ENCODE measurements around the gene PYCR2. TPM values are rescaled to one million over a fixed set of nuclear protein-coding genes. Genes with fewer than 3 reads are reported as not detected.

Gene PYCR2
- total and polyA plus RNA-seq, 2 of the 8 experiments (the other 6 are each of a cell fraction or from before 2014, with no cell fraction given), result 79.3 to 84.6 TPM

GRCh38 chr1:225887030-225887314 is 37.1 kb downstream of the PYCR2 start:
- H4K20me1 ChIP-seq (replicated peaks in 1 of 2; ENCODE audit: control insufficient read depth in 1 of 2, insufficient read depth in 2 of 2, low read length in 2 of 2), result no peaks in the 10 kb centered on the region
- H3K4me2 ChIP-seq (ENCODE audit: insufficient read depth in 1 of 2, low read depth in 2 of 2, low read length in 2 of 2), result peak overlapping the region; percentile 50 to 56; a peak in 2 of 4 replicates
- H2BK12ac ChIP-seq (ENCODE audit: low read depth, low read length), result no peak overlapping the region
- peaks cover 9% of the 10 kb centered on the region; the same call in 1 of the 2 replicates for H3K23me2 ChIP-seq (ENCODE audit: low read depth, low read length)
- no peak overlapping the region for H2AFZ ChIP-seq (ENCODE audit: low read length)
- H4K5ac ChIP-seq (ENCODE audit: insufficient read length, low read depth, low read length), result no peak overlapping the region
- H4K8ac ChIP-seq (ENCODE audit: extremely low read depth, insufficient read depth, low read length), result no peak overlapping the region
- H2BK20ac ChIP-seq (ENCODE audit: low read length), result no peak overlapping the region
- H3K79me1 ChIP-seq (ENCODE audit: low read depth, low read length), result no peaks in the 10 kb centered on the region
- no peak overlapping the region for H3K23ac ChIP-seq (ENCODE audit: insufficient read length)
- H3K27me3 ChIP-seq (replicated peaks in 1 of 4; ENCODE audit: control insufficient read depth in 3 of 4, extremely low read depth in 1 of 4, insufficient read depth in 3 of 4, low read length in 3 of 4), result peaks cover 0 to 24% (median 12%) of the 10 kb centered on the region in 4 experiments; a peak in 5 of 7 replicates
- no peak overlapping the region for H2BK15ac ChIP-seq (ENCODE audit: low read length)
- peaks cover 10 to 34% (median 23%) of the 10 kb centered on the region in 4 experiments for H3K4me1 ChIP-seq (replicated peaks in 1 of 4; ENCODE audit: control insufficient read depth in 3 of 4, insufficient read depth in 4 of 4, low read length in 3 of 4)
- no peak overlapping the region for H3K14ac ChIP-seq (ENCODE audit: insufficient read length)
- no peak overlapping the region for H3K27ac ChIP-seq (ENCODE audit: low read depth, low read length)
- ChIA-PET CTCF (ENCODE audit: partially characterized antibody) (interaction anchor here (0.8 to 21.3 kb wide), 5 partner anchors 9 to 42 kb away, joined by 3 to 406 read pairs (median 6); no protein-coding TSS in a partner anchor), POLR2A (ENCODE audit: partially characterized antibody) (interaction anchor here (0.6 to 2.8 kb wide), 2 partner anchors 12 to 31 kb away, joined by 4 to 7 read pairs; no protein-coding TSS in a partner anchor)
- H3K18ac ChIP-seq (ENCODE audit: extremely low read depth, low read length), result no peak overlapping the region
- TF ChIP-seq SP2 (IDR thresholded peaks at IDR 0.05; ENCODE audit: low read length) (no peak), RAD21 (IDR thresholded peaks at IDR 0.05 in 1 of 2, conservative IDR thresholded peaks at IDR 0.05 in 1 of 2; ENCODE audit: low read depth in 2 of 2, low read length in 2 of 2) (no peak), JUN (IDR thresholded peaks at IDR 0.05; ENCODE audit: low read depth, low read length) (no peak), TAF1 (IDR thresholded peaks at IDR 0.05; ENCODE audit: low read depth, low read length) (no peak), NANOG (IDR thresholded peaks at IDR 0.05; ENCODE audit: insufficient read depth, low read depth, low read length, poor library complexity, severe bottlenecking) (no peak), JUND (IDR thresholded peaks at IDR 0.05; ENCODE audit: low read length) (no peak), PHF8 (conservative IDR thresholded peaks at IDR 0.05; ENCODE audit: low read depth, low read length) (no peak), TAF7 (optimal IDR thresholded peaks at IDR 0.05; ENCODE audit: borderline replicate concordance, low read depth, low read length) (no peak)
- no peak overlapping the region for H3K9ac ChIP-seq (replicated peaks in 1 of 4; ENCODE audit: extremely low read depth in 1 of 4, low read depth in 3 of 4, low read length in 3 of 4)
- no peak for FAIRE-seq
- DNase-seq (ENCODE audit: low read depth in 1 of 2, low spot score in 2 of 2), result no peak
- no peak overlapping the region for H3K56ac ChIP-seq (replicated peaks; ENCODE audit: insufficient read length, low read depth, low read length)
- H2BK5ac ChIP-seq (ENCODE audit: low read depth, low read length), result no peak overlapping the region
- no peaks in the 10 kb centered on the region for H3K9me3 ChIP-seq (ENCODE audit: insufficient read depth in 2 of 2, low read depth in 1 of 2, low read length in 1 of 2)
- no peak overlapping the region for H2BK120ac ChIP-seq (replicated peaks; ENCODE audit: low read depth, low read length)
- H3K4me3 ChIP-seq (ENCODE audit: extremely low read depth in 1 of 4, insufficient read depth in 2 of 4, low read depth in 3 of 4, low read length in 4 of 4), result peak overlapping the region in 1 of 4 experiments; percentile 41; a peak in 1 of 8 replicates
- no peaks in the 10 kb centered on the region for H3K36me3 ChIP-seq (ENCODE audit: control insufficient read depth in 2 of 4, insufficient read depth in 4 of 4, low read length in 3 of 4)
- H4K91ac ChIP-seq (replicated peaks; ENCODE audit: insufficient read length, low read length), result no peak overlapping the region
- no peak overlapping the region for H3K4ac ChIP-seq (replicated peaks; ENCODE audit: insufficient read length, low read depth, low read length)
- WGBS, 2 experiments (ENCODE audit: extremely low coverage in 1 of 2, insufficient coverage in 1 of 2, insufficient read length in 1 of 2, insufficient replicate concordance in 2 of 2, low coverage in 1 of 2, low lambda C conversion rate in 2 of 2, missing lambda C conversion rate in 1 of 2), result 93% methylated on average over 7 of the region's 7 CpGs; no CpG with 5 or more reads in 1 of the 2 experiments
- no peaks in the 10 kb centered on the region for H3K79me2 ChIP-seq (ENCODE audit: control insufficient read depth in 1 of 2, insufficient read depth in 2 of 2, low read length in 2 of 2)
- H2AK5ac ChIP-seq (ENCODE audit: low read depth, low read length), result no peak overlapping the region
